AG04449 (cell line): Measurements from ENCODE around the gene C16orf89.
"Not testable (repeated sequence)": the region's sequence is repeated elsewhere in the genome, so short reads cannot be mapped to it uniquely, and the experiment has no call there.

Source experiments
- CTCF ChIA-PET: fragments of 350-600 bp; formaldehyde crosslinking; extraction: SDS; loops from one replicate; lab custom pipeline; 2021; ENCODE audit warnings: antibody characterized with exemption; lab: Yijun Ruan, JAX
- POLR2A ChIA-PET: fragments of 400-600, 350-600 bp; formaldehyde crosslinking; extraction: SDS; loops from one replicate; lab custom pipeline; 2020; ENCODE audit warnings: antibody characterized with exemption, inconsistent platforms; lab: Yijun Ruan, JAX
- DNase-seq: peaks from one replicate; pipeline ENCODE4 v3.0.0-alpha.2; 2010; ENCODE audit warnings: low read depth, low spot score
- H3K4me3 ChIP-seq: 2 replicates; pipeline ENCODE4 v1.5.1; 2011; ENCODE audit warnings: low read depth, mild to moderate bottlenecking, control low read depth, low read length
- TF ChIP-seq, protein P1 (sequence below): IDR thresholded peaks from one replicate; pipeline ENCODE4 v1.5.1; 2011; ENCODE audit warnings: mild to moderate bottlenecking, moderate library complexity, low read length, control low read depth, inconsistent platforms; ENCODE audit not compliant: insufficient read depth; ENCODE audit errors: missing control alignments

Gene C16orf89, protein sequence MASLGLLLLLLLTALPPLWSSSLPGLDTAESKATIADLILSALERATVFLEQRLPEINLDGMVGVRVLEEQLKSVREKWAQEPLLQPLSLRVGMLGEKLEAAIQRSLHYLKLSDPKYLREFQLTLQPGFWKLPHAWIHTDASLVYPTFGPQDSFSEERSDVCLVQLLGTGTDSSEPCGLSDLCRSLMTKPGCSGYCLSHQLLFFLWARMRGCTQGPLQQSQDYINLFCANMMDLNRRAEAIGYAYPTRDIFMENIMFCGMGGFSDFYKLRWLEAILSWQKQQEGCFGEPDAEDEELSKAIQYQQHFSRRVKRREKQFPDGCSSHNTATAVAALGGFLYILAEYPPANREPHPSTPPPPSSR

GRCh38 chr16:5065813-5066212, at the start of gene C16orf89:
TSS of gene C16orf89 (minus strand) at chr16:5065956. CDS start at chr16:5065908, 48 bp downstream.
- no peak within 1 kb of the TSS for H3K4me3 ChIP-seq
- TF ChIP-seq, protein P1, sequence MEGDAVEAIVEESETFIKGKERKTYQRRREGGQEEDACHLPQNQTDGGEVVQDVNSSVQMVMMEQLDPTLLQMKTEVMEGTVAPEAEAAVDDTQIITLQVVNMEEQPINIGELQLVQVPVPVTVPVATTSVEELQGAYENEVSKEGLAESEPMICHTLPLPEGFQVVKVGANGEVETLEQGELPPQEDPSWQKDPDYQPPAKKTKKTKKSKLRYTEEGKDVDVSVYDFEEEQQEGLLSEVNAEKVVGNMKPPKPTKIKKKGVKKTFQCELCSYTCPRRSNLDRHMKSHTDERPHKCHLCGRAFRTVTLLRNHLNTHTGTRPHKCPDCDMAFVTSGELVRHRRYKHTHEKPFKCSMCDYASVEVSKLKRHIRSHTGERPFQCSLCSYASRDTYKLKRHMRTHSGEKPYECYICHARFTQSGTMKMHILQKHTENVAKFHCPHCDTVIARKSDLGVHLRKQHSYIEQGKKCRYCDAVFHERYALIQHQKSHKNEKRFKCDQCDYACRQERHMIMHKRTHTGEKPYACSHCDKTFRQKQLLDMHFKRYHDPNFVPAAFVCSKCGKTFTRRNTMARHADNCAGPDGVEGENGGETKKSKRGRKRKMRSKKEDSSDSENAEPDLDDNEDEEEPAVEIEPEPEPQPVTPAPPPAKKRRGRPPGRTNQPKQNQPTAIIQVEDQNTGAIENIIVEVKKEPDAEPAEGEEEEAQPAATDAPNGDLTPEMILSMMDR = no peak
- no peak for DNase-seq
- ChIA-PET POLR2A (no interaction called here), CTCF (interaction anchor here (1.0 kb wide), 1 partner anchor 21 kb away, joined by 3 read pairs; no protein-coding TSS in a partner anchor)

DNA sequence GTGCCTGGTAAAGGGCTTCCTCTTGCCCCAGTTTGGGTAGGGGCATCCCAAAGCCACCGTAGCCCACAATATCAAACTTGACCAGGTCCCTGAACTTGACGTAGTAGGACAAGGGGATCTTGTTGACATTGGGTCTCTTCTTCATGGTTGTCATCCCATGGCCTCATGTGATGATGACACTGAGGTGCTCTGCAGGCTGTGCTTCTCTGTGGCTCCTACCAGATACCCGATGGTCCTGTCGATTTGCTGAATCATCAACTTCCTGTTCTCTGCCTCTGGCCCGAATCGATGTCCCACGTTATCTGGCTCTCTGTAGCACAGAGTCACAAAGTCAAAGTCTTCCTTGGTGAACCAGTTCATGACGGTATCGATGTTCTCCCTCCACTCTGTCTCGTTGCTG, 45.2 kb upstream of the C16orf89 start:
- H3K4me3 ChIP-seq, DNase-seq, POLR2A ChIA-PET, CTCF ChIA-PET: not testable (repeated sequence)

GRCh38 chr16:5108505-5109158, 42.9 kb upstream of the C16orf89 start:
- TF ChIP-seq, protein P1 = no peak
- no peak overlapping the region for H3K4me3 ChIP-seq
- ChIA-PET CTCF (no interaction called here), POLR2A (no interaction called here)
- no peak for DNase-seq

GRCh38 chr16:5105039-5105438, 39.3 kb upstream of the C16orf89 start:
- POLR2A ChIA-PET, DNase-seq: not testable (repeated sequence)

DNA sequence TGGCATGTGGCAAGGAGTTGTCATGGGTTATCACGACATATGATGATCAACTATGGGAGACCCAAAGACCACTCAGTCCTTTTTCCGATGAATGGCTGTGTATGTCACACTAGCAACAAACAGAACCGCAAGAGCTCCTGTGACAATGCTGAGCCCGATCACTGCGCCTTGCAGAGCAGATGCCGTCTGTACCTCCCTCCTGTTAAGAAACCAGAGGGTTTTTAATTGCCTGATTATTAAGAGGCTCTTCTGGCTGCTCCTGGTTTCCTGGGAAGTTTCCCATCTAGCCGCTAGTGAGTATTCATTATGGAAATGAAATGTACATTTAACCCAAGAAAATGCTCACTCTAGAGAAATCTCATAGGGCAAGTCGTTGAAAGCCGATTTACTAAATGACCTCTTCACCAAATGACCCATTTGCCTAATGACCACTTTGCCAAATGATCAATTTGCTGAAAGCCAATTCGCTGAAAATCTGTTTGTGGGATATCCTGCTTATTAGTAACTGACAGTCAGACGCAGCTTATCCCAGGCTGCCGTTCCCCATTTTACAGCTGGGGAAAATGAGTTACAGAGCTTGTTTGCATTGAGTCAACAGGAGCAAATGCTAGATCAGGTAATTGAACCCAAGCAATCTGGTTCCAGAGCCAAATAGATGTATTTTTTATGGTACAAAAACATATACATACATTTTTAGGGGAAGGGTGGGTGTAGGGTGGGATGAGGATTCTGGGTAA, 37.7 kb upstream of the C16orf89 start:
- DNase-seq, POLR2A ChIA-PET, CTCF ChIA-PET, H3K4me3 ChIP-seq: not testable (repeated sequence)

More at GRCh38 chr16:5105039-5105438, 39.3 kb upstream of the C16orf89 start:
- H3K4me3 ChIP-seq, CTCF ChIA-PET: not testable (repeated sequence)

GRCh38 chr16:5099174-5099573, 33.4 kb upstream of the C16orf89 start:
- POLR2A ChIA-PET = not testable (repeated sequence)

DNA sequence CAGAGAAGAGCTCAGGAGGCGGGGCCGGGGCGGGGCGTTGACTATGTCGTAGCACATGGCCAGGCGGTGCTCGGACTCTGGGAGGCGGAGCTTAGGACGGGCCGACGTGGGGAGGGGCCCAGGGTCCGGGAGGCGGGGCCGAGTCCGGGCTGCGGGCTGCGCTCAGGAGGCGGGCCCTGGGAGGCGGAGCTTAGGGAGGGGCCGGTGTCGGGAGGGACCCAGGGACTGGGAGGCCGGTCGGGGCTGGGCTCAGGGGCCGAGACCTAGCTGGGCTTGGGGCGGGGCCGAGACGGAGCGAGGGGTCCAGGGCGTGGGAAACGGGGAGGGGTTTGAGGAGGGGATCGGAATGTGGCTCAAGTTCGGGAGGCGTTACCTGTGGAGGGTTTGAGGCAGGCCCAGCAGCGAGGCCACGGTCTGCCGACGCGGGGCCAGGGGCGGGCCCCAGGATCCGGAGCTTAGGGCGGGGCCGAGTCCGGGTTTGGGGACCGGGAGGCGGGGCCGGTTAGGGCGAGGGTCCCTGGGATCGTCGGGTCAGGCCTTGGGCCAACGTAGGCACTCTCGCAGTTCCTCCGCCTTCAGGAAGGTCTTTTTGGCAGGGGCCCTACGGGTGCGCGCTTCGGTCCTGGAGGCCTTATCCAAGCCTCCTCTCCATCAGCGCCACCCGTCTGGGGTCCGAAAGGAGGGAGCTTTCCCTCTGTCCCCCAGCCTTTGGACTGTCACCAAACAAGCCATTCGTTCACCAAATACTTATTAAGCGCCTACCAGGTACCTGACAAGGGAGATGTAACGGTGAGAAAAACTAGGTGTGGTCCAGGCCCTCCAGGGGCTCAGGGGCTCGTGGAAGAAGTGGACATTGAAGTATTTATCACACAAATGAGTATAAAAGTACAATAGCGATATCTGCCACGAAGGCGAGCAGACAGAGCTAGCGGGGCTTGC, 32.7 kb upstream of the C16orf89 start:
- DNase-seq = peak; percentile 1
- CTCF ChIA-PET, POLR2A ChIA-PET: not testable (repeated sequence)
- peak overlapping the region; percentile 60 for H3K4me3 ChIP-seq

More at GRCh38 chr16:5099174-5099573, 33.4 kb upstream of the C16orf89 start:
- H3K4me3 ChIP-seq, CTCF ChIA-PET, DNase-seq: not testable (repeated sequence)

- DNase-seq = peak; percentile 97
- peak within 1 kb of the TSS; percentile 68 for H3K4me3 ChIP-seq
- CTCF ChIA-PET = not testable (repeated sequence)
- POLR2A ChIA-PET = interaction anchor here (0.6 kb wide), 1 partner anchor 12 kb away, joined by 3 read pairs; no protein-coding TSS in a partner anchor
Measured at GRCh38 chr16:5097470-5098220, 31.9 kb upstream of the C16orf89 start, which contains the start of gene EEF2KMT. TSS of gene EEF2KMT (minus strand) at chr16:5097795. CDS start at chr16:5097739, 56 bp downstream.

- DNase-seq = peak; percentile 1
- peak overlapping the region; percentile 68 for H3K4me3 ChIP-seq
- POLR2A ChIA-PET = interaction anchor here (0.6 kb wide), 1 partner anchor 11 kb away, joined by 3 read pairs; no protein-coding TSS in a partner anchor
- CTCF ChIA-PET = not testable (repeated sequence)
Measured at GRCh38 chr16:5097061-5097469, 31.3 kb upstream of the C16orf89 start.

DNA sequence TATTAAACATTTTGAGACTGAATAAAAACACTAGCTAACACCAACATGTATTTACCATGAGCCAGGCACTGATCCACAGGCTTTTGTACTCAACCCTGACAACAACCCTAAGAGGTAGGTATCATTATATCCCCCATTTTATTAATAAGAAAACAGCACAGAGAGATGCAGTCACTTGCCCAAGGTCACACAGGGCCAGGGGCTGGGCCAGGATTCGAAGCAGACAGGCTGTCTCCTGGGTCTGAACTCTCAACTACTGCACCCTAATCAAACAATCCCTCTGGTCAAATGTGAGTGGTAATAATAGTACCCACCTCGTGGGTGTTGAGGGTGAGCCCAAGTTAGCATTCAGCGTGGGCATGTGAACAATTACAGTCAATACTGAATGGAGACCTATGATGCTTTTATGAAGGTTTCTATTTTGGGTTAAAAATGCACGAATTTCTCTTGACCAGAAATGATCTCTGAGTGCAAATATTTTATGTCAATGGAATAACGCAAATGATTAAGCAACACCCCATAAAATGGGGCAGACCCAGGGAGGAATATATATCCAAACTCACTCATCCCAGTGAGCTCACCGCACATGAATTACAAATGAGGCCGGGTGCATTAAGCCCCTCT, 30.8 kb upstream of the C16orf89 start:
- DNase-seq, POLR2A ChIA-PET, CTCF ChIA-PET: not testable (repeated sequence)
- peak overlapping the region; percentile 68 for H3K4me3 ChIP-seq

GRCh38 chr16:5095145-5095830, 29.5 kb upstream of the C16orf89 start:
- POLR2A ChIA-PET = interaction anchor here (0.7 kb wide), 1 partner anchor 788 kb away, joined by 4 read pairs; no protein-coding TSS in a partner anchor
- CTCF ChIA-PET = interaction anchor here (1.4 kb wide), 1 partner anchor 9 kb away, joined by 4 read pairs; no protein-coding TSS in a partner anchor

More at GRCh38 chr16:5095145-5095830, 29.5 kb upstream of the C16orf89 start:
- not testable (repeated sequence) for H3K4me3 ChIP-seq, DNase-seq
